Progenitor cell of endocrine pancreas (in vitro differentiated cells): Measurements from ENCODE around the gene IARS1. TPM values are rescaled to one million over a fixed set of nuclear protein-coding genes. Genes with fewer than 3 reads are reported as not detected.

Experiments used
- DNase-seq: peaks from one replicate; pipeline ENCODE4 v3.0.0; 2021; ENCODE audit warnings: low spot score; ENCODE audit not compliant: unreplicated experiment
- H3K27ac Mint-ChIP-seq: 2 replicates; pipeline ENCODE4 v1.8.0; 2021; ENCODE audit warnings: mild to moderate bottlenecking, moderate library complexity, mixed read lengths
- H3K27me3 Mint-ChIP-seq: 2 replicates; pipeline ENCODE4 v1.8.0; 2021; ENCODE audit warnings: mixed read lengths
- H3K36me3 Mint-ChIP-seq: 2 replicates; pipeline ENCODE4 v1.8.0; 2022; ENCODE audit warnings: mixed read lengths; ENCODE audit not compliant: insufficient read depth
- H3K4me1 Mint-ChIP-seq: 2 replicates; pipeline ENCODE4 v1.8.0; 2021; ENCODE audit warnings: low read depth, mixed read lengths
- H3K4me3 Mint-ChIP-seq: 2 replicates; pipeline ENCODE4 v1.8.0; 2021; ENCODE audit warnings: low read depth, mild to moderate bottlenecking, moderate library complexity, mixed read lengths
- H3K9me3 Mint-ChIP-seq: 2 replicates; pipeline ENCODE4 v1.8.0; 2021; ENCODE audit warnings: low read depth, mixed read lengths
- CTCF ChIP-seq: fragments of 200-600 bp; sonication (generic); IDR thresholded peaks from one replicate; pipeline ENCODE4 v1.5.0; 2021; ENCODE audit warnings: antibody characterized with exemption, mild to moderate bottlenecking; ENCODE audit not compliant: unreplicated experiment
- total RNA-seq: library from RNA; stranded (reverse); gene quantifications from 2 replicates; pipeline ENCODE4 v1.2.1, GENCODE V29; 2021

The IARS1 gene
- total RNA-seq, 1 donor from 2014 or later, result 170 TPM

DNA sequence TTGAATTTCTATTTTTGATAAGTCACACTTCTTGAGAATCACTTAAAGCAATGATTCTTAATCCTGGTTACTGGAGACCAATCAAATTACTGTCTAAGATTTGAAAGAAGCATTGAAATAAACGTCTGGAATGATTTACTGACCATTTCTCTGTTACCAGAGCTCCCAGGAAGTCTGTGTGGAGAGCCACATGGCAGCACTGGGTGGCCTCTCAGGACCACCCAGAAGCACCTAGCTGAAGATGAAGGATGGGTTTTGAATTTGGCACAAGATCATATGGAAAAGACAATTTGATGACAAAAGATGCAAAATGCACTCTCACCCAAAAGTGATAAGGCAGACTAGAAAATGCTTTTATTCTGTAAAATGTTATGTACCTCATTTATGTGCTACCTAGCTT is 30.4 kb downstream of the IARS1 start:
- Mint-ChIP-seq H3K36me3 (peaks cover 24% of the 10 kb centered on the region), H3K9me3 (no peaks in the 10 kb centered on the region), H3K27ac (no peak overlapping the region), H3K27me3 (no peaks in the 10 kb centered on the region), H3K4me3 (no peak overlapping the region), H3K4me1 (no peaks in the 10 kb centered on the region)
- no peak for TF ChIP-seq CTCF
- no peak for DNase-seq

- Mint-ChIP-seq H3K36me3 (peaks cover 20% of the 10 kb centered on the region), H3K27me3 (no peaks in the 10 kb centered on the region), H3K27ac (no peak overlapping the region)
Measured at GRCh38 chr9:92257327-92257726, 36.2 kb downstream of the IARS1 start.

GRCh38 chr9:92254381-92255337 is 38.8 kb downstream of the IARS1 start:
- Mint-ChIP-seq H3K4me1 (no peaks in the 10 kb centered on the region), H3K4me3 (no peak overlapping the region), H3K27me3 (no peaks in the 10 kb centered on the region), H3K27ac (no peak overlapping the region), H3K9me3 (no peaks in the 10 kb centered on the region), H3K36me3 (peaks cover 21% of the 10 kb centered on the region)
- TF ChIP-seq CTCF, result no peak
- no peak for DNase-seq

More at GRCh38 chr9:92257327-92257726, 36.2 kb downstream of the IARS1 start:
- Mint-ChIP-seq H3K4me1 (no peaks in the 10 kb centered on the region), H3K9me3 (no peaks in the 10 kb centered on the region), H3K4me3 (no peak overlapping the region)
- no peak for DNase-seq
- no peak for TF ChIP-seq CTCF

GRCh38 chr9:92253656-92254055 is 39.8 kb downstream of the IARS1 start:
- Mint-ChIP-seq H3K27me3 (no peaks in the 10 kb centered on the region), H3K9me3 (no peaks in the 10 kb centered on the region), H3K36me3 (peaks cover 23% of the 10 kb centered on the region), H3K4me3 (no peak overlapping the region), H3K4me1 (no peaks in the 10 kb centered on the region), H3K27ac (no peak overlapping the region)
- TF ChIP-seq CTCF, result no peak
- no peak for DNase-seq

DNA sequence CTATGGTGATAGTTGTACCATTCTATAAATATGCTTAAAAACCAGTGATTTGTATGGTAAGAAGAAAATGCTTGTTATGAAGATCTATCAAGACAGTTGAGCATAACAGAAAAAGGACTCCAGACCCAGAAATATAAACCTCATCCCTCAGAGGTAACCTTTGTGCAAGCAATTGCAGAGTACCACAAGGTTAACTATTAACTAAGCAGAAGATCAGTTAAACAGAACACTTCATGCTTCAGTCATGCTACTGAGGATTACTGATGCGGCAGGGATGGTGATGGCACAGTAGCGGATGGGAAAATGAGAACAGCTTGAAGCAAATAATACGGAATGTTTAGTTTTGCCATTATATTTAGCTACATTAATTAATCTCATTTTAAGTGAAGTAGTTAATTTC is 45.5 kb downstream of the IARS1 start:
- Mint-ChIP-seq H3K36me3 (peaks cover 39% of the 10 kb centered on the region), H3K27me3 (no peaks in the 10 kb centered on the region), H3K27ac (no peak overlapping the region)

More for the DNA sequence above, 45.5 kb downstream of the IARS1 start:
- H3K4me3 Mint-ChIP-seq, result no peak overlapping the region
- no peak for DNase-seq
- TF ChIP-seq CTCF, result no peak
- no peaks in the 10 kb centered on the region for H3K9me3 Mint-ChIP-seq
- H3K4me1 Mint-ChIP-seq, result peaks cover 9% of the 10 kb centered on the region
